Lower leg skin (tissue), 4 donors: ENCODE measurements around the gene CITED2. TPM values are rescaled to one million over a fixed set of nuclear protein-coding genes. Genes with fewer than 3 reads are reported as not detected.
A peak's percentile ranks its signal among the peaks of the same experiment; 100 is the strongest.

ENCODE experiments used
- DNase-seq, 2 donors: peaks; one replicate each; pipeline ENCODE4 v3.0.0-alpha.2; 2019; ENCODE audit warnings: low spot score in 2 of 2
- H3K4me3 ChIP-seq: fragments of 200-600 bp; sonication (generic); 2 replicates; pipeline ENCODE4 v1.5.1; 2017; ENCODE audit warnings: mild to moderate bottlenecking, low read depth; ENCODE audit not compliant: poor library complexity, severe bottlenecking
- POLR2A ChIP-seq, 2 donors: fragments of 450-650 bp; IDR thresholded peaks; one replicate each; pipeline ENCODE4 v1.6.1; 2016 to 2017; ENCODE audit warnings: antibody characterized with exemption in 2 of 2, mild to moderate bottlenecking in 1 of 2, moderate library complexity in 1 of 2
- WGBS, 2 donors: methylation state at CpG; one replicate each; pipeline ENCODE4 v1.1.5; 2018; 5-methylcytosine and 5-hydroxymethylcytosine counted together
- intact Hi-C: fragments of 100-400 bp; cut with DNase I; formaldehyde crosslinking; loops from one replicate; pipeline ENCODE4 v1.15.0; 2023; ENCODE audit warnings: low total_unique reads
- total RNA-seq, 4 donors: library from RNA; depleted of rRNA; stranded (reverse); fragments of >200 nt; gene quantifications; one replicate each; pipeline ENCODE4 v1.1.0, GENCODE V29; 2016
- TF ChIP-seq, protein P1 (sequence below), 3 donors: fragments of 450-650 bp; IDR thresholded peaks; one replicate each; pipeline ENCODE4 v1.5.1; 2016; ENCODE audit warnings: antibody characterized with exemption in 3 of 3, mild to moderate bottlenecking in 3 of 3, moderate library complexity in 2 of 3

Gene CITED2
- total RNA-seq, 4 donors from 2014 or later = 155 to 313 (median 257) TPM

DNA sequence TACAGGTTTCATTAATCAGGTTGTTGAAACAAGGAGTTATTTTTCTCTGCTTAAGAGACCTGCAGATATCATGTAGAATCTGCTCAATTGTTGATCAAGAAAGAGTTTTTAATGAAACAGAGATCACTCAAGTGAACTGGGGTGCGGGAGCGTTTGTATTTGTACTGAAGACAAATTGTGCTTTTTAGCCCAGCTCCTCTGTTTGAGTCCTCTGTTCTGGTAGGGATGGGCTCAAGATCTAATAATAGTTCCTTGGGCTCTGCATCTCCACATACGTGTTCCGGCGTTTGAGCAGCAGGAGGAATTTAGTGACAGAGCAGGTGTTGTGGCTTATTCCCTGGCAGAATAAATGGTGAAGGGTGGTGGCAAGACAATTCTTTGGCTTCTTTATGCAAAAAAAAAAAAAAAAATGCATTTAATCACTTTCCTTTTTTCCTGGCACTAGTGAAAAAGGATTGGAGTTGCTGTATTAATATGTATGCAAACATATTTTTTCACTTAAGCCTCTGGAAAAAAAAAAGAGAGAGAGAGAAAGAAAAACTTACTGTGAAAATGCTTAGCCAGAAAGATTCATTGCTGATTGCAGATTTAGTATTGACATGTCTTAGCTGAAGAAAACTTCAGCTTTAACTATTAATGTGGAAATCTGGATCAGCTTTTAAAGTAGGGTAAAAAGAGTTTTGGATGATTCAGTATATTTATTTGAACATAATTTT lies 4.0 kb downstream of the CITED2 start:
- intact Hi-C loops = no loop called here
- no peak for DNase-seq
- no peak overlapping the region for H3K4me3 ChIP-seq
- TF ChIP-seq POLR2A (IDR thresholded peaks at IDR 0.05) = no peak
- TF ChIP-seq, protein P1, sequence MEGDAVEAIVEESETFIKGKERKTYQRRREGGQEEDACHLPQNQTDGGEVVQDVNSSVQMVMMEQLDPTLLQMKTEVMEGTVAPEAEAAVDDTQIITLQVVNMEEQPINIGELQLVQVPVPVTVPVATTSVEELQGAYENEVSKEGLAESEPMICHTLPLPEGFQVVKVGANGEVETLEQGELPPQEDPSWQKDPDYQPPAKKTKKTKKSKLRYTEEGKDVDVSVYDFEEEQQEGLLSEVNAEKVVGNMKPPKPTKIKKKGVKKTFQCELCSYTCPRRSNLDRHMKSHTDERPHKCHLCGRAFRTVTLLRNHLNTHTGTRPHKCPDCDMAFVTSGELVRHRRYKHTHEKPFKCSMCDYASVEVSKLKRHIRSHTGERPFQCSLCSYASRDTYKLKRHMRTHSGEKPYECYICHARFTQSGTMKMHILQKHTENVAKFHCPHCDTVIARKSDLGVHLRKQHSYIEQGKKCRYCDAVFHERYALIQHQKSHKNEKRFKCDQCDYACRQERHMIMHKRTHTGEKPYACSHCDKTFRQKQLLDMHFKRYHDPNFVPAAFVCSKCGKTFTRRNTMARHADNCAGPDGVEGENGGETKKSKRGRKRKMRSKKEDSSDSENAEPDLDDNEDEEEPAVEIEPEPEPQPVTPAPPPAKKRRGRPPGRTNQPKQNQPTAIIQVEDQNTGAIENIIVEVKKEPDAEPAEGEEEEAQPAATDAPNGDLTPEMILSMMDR (IDR thresholded peaks at IDR 0.05) = no peak
- WGBS, 2 donors = 5 to 19% methylated on average over 5 of the region's 5 CpGs

DNA sequence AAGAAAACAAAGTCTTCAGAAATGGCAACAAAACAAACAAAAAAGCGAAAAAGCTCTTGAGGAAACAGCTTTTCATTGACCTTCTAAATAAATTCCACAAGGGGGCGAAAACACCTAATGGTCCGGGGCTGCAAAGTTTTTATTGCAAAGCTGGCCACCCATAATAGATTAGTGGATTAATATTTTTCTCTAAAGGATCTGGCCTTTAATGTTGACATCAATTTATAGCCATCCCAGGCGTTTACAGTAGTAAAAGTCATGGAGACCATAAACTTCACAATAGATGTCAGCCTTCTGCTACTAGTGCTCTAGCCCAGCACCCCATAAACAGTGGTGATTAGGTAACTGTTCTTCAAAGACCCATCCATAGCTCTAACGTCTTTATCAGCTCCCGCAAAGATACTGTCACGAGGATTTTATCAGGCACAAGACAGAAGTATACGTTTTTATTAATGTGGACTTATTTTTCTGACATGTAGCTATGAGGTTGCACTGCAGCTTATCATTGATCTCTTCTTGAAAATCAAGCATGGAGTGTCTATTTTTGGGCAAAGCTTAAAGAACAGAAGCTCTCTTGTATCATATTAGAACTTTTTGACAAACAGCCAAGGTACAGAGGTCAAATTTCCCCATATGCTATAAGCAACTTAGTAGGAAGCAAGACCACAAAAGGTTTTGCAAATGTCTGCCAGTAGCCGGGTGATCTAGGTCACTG lies 4.7 kb downstream of the CITED2 start:
- WGBS, 2 donors = 13 to 15% methylated on average over 9 of the region's 9 CpGs
- no peak for DNase-seq
- TF ChIP-seq POLR2A (IDR thresholded peaks at IDR 0.05) = no peak
- TF ChIP-seq, protein P1 (IDR thresholded peaks at IDR 0.05) = peak in 1 of 3 donors; percentile 19
- intact Hi-C loops = loop anchor here (5.0 kb wide), 1 partner anchor 152 kb away; no protein-coding TSS in a partner anchor
- no peak overlapping the region for H3K4me3 ChIP-seq

DNA sequence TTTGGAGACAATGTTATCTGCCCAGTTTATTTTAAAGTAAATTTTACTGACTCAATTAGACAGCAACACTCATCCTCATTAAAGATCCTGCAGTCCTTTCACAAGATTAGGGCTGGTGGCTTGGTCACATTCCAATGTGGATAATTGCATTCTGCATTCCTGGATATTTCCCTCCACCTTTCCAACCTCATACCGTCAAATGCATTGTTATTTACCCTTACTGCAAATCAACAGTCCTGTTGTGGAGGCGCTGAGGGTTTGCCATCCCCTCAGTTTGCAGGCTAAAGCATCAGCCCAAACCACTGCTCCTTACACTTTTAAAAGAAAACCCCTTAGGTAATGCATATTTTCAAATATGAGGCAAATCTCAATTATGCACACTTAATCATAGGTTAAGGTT lies 5.4 kb downstream of the CITED2 start:
- 55 to 59% methylated on average over 2 of the region's 2 CpGs for whole genome bisulfite sequencing, 2 donors
- DNase-seq = no peak

DNA sequence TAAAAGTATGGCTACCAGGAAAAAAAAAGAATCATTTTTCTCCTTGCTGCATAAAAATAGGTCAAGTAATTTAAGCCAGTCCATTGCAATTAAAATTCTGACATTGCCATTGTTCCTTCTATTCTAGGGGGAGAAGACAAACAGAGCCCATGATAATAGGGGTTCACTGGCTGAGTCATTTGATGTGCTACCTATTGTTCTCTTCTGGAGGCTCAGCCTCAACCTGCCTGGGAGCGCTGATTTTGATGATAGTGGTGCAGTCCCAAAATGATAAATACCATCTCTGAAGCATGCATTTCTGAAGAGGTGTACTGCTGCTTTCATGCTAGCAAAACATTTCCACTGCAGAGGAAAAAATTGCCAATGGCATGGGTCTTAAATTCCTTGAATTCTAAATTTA lies 5.8 kb downstream of the CITED2 start:
- 50% methylated on average over 1 of the region's 1 CpG for WGBS, 2 donors
- intact Hi-C loops = loop anchor here (5.0 kb wide), 1 partner anchor 151 kb away; no protein-coding TSS in a partner anchor
- H3K4me3 ChIP-seq = no peak overlapping the region
- DNase-seq = no peak
- TF ChIP-seq, protein P1 (IDR thresholded peaks at IDR 0.05) = no peak
- no peak for TF ChIP-seq POLR2A (IDR thresholded peaks at IDR 0.05)

More for the DNA sequence above, 5.4 kb downstream of the CITED2 start:
- intact Hi-C loops = loop anchor here (5.0 kb wide), 1 partner anchor 152 kb away; no protein-coding TSS in a partner anchor
- TF ChIP-seq, protein P1 (IDR thresholded peaks at IDR 0.05) = no peak
- no peak for TF ChIP-seq POLR2A (IDR thresholded peaks at IDR 0.05)
- H3K4me3 ChIP-seq = no peak overlapping the region

DNA sequence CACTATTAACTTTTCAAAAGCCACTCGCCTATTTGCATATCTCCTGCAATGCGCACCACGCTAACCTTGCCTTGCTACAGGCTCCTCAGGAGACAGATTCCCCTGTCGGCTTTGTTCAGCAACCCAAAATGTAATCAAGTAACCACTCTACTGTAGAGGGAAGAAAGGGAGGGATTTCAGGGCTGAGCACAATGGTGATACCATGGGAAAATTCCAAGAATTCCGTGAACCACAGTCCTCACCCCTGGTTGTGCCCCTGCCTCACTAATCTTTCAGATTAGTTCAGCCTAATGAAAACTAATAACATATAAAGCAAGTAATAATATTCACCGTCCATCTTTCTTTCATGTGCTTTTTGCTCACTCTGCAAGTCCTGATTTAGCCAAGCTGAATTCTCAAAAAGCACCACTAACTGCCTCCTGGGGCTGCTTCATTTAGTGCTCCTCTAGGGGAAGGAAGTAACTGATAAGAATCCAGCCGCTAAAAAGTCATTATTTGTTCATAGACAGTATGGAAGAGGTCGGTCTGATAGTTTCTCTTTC lies 6.6 kb downstream of the CITED2 start:
- no peak overlapping the region for H3K4me3 ChIP-seq
- intact Hi-C loops = loop anchor here (5.0 kb wide), 1 partner anchor 151 kb away; no protein-coding TSS in a partner anchor
- 59 to 69% methylated on average over 8 of the region's 8 CpGs for WGBS, 2 donors
- no peak for DNase-seq
- TF ChIP-seq, protein P1 (IDR thresholded peaks at IDR 0.05) = no peak
- no peak for TF ChIP-seq POLR2A (IDR thresholded peaks at IDR 0.05)
